Keratinocyte (primary cell): ENCODE results near the gene ZNF471.

Experiments
- CTCF ChIP-seq, 3 experiments: IDR thresholded peaks in 1 of 3; conservative IDR thresholded peaks in 1 of 3; optimal IDR thresholded peaks in 1 of 3; 2 replicates in 2 of 3; 3 replicates in 1 of 3; pipeline versions ENCODE3 to v1.5.1; 2011; ENCODE audit warnings: low read length in 3 of 3, mild to moderate bottlenecking in 3 of 3, moderate library complexity in 2 of 3, control low read depth in 1 of 3, inconsistent platforms in 1 of 3; ENCODE audit not compliant: insufficient read depth in 2 of 3; ENCODE audit errors: extremely low read depth in 1 of 3
- EZH2 ChIP-seq: IDR thresholded peaks from one replicate; pipeline ENCODE4 v1.6.1; 2012; ENCODE audit warnings: inconsistent platforms, mild to moderate bottlenecking, low read length, moderate library complexity

GRCh38 chr19:56525214-56525860 is 17.7 kb downstream of the ZNF471 start:
- TF ChIP-seq CTCF (optimal IDR thresholded peaks at IDR 0.05 in 1 of 3, IDR thresholded peaks at IDR 0.05 in 1 of 3, conservative IDR thresholded peaks at IDR 0.05 in 1 of 3; ENCODE audit: extremely low read depth in 1 of 3, insufficient read depth in 2 of 3, low read length in 3 of 3) (no peak), EZH2 (no peak)
